ACC112 (cell line): ENCODE measurements around the gene CCDC6.
"Not testable (repeated sequence)": the region's sequence is repeated elsewhere in the genome, so short reads cannot be mapped to it uniquely, and the experiment has no call there.

Experiments
- H2AFZ ChIP-seq: fragments of 200-600 bp; sonication (generic); one replicate; pipeline ENCODE4 v1.6.0; 2017; ENCODE audit warnings: antibody characterized with exemption, low read length; ENCODE audit not compliant: unreplicated experiment
- H3K27ac ChIP-seq: fragments of 200-600 bp; sonication (generic); 2 replicates; pipeline ENCODE4 v1.5.1; 2014; ENCODE audit warnings: low read depth, mild to moderate bottlenecking, antibody characterized with exemption, low read length, moderate library complexity
- H3K27me3 ChIP-seq: fragments of 200-600 bp; sonication (generic); 2 replicates; pipeline ENCODE4 v1.6.1; 2014; ENCODE audit warnings: mild to moderate bottlenecking, antibody characterized with exemption, low read length, moderate library complexity, mixed read lengths; ENCODE audit not compliant: insufficient read depth
- H3K36me3 ChIP-seq: fragments of 200-600 bp; sonication (generic); 2 replicates; pipeline ENCODE4 v1.6.1; 2016; ENCODE audit warnings: mild to moderate bottlenecking, antibody characterized with exemption, low read length, moderate library complexity, mixed read lengths; ENCODE audit not compliant: insufficient read depth
- H3K4me1 ChIP-seq: fragments of 200-600 bp; sonication (generic); one replicate; pipeline ENCODE4 v1.6.1; 2016; ENCODE audit warnings: low read length, mixed read lengths; ENCODE audit not compliant: insufficient read depth, unreplicated experiment, control insufficient read depth
- H3K4me3 ChIP-seq: fragments of 200-600 bp; sonication (generic); 2 replicates; pipeline ENCODE4 v1.5.1; 2014; ENCODE audit warnings: mild to moderate bottlenecking, low read depth, low read length
- H3K79me2 ChIP-seq: fragments of 200-600 bp; sonication (generic); one replicate; pipeline ENCODE4 v1.6.0; 2016; ENCODE audit warnings: low read length; ENCODE audit not compliant: control insufficient read depth, unreplicated experiment, insufficient read depth

The CCDC6 gene

GRCh38 chr10:59801171-59801570, 105.2 kb downstream of the CCDC6 start:
- Histone ChIP-seq H3K4me1 (no peaks in the 10 kb centered on the region), H3K27ac (no peak overlapping the region), H3K27me3 (no peaks in the 10 kb centered on the region), H2AFZ (no peak overlapping the region), H3K4me3 (no peak overlapping the region), H3K79me2 (no peaks in the 10 kb centered on the region), H3K36me3 (peaks cover 27% of the 10 kb centered on the region)

GRCh38 chr10:59799421-59799820, 106.9 kb downstream of the CCDC6 start:
- H3K4me1 ChIP-seq = no peaks in the 10 kb centered on the region
- H2AFZ ChIP-seq = no peak overlapping the region
- H3K27ac ChIP-seq = no peak overlapping the region
- H3K36me3 ChIP-seq = peaks cover 25% of the 10 kb centered on the region
- H3K79me2 ChIP-seq = no peaks in the 10 kb centered on the region
- H3K4me3 ChIP-seq = no peak overlapping the region
- H3K27me3 ChIP-seq = no peaks in the 10 kb centered on the region

DNA sequence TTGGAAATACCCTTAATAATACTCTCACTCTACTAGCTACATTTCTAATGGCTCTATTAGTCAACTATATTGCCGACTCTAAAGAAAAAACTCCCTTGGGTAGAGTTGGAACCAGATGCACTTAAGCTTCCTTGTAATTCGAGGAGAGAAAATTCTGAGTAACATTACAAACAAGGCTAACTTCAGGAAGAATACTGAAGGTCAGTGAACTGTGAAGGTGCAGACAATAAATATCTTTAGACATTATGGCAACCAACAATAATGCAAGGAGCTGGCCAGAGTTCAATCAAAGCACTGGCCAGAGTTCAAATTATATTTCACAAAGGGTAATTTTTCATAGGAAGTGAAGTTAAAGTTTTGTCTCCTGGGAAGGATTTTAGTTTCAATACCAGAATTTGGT, 112.4 kb downstream of the CCDC6 start:
- Histone ChIP-seq H3K27me3 (no peaks in the 10 kb centered on the region), H3K79me2 (no peaks in the 10 kb centered on the region), H2AFZ (no peak overlapping the region), H3K4me1 (no peaks in the 10 kb centered on the region), H3K4me3 (no peak overlapping the region), H3K27ac (no peak overlapping the region), H3K36me3 (peaks cover 18% of the 10 kb centered on the region; the same call in 1 of the 2 replicates)

GRCh38 chr10:59792812-59793211, 113.5 kb downstream of the CCDC6 start:
- Histone ChIP-seq H3K27me3 (no peaks in the 10 kb centered on the region), H3K36me3 (peaks cover 15% of the 10 kb centered on the region; the same call in 1 of the 2 replicates), H3K27ac (no peak overlapping the region), H3K4me1 (no peaks in the 10 kb centered on the region), H3K79me2 (no peaks in the 10 kb centered on the region), H3K4me3 (no peak overlapping the region), H2AFZ (no peak overlapping the region)

GRCh38 chr10:59791601-59792000, 114.8 kb downstream of the CCDC6 start:
- H3K4me3 ChIP-seq = no peak overlapping the region
- no peaks in the 10 kb centered on the region for H3K79me2 ChIP-seq
- no peaks in the 10 kb centered on the region for H3K4me1 ChIP-seq
- no peak overlapping the region for H3K27ac ChIP-seq
- H2AFZ ChIP-seq = no peak overlapping the region
- no peaks in the 10 kb centered on the region for H3K27me3 ChIP-seq
- H3K36me3 ChIP-seq = peaks cover 7% of the 10 kb centered on the region; the same call in 1 of the 2 replicates

GRCh38 chr10:59790080-59790479, 116.3 kb downstream of the CCDC6 start:
- H3K4me1 ChIP-seq, H3K27ac ChIP-seq, H3K79me2 ChIP-seq, H3K27me3 ChIP-seq, H3K36me3 ChIP-seq, H2AFZ ChIP-seq, H3K4me3 ChIP-seq: not testable (repeated sequence)

DNA sequence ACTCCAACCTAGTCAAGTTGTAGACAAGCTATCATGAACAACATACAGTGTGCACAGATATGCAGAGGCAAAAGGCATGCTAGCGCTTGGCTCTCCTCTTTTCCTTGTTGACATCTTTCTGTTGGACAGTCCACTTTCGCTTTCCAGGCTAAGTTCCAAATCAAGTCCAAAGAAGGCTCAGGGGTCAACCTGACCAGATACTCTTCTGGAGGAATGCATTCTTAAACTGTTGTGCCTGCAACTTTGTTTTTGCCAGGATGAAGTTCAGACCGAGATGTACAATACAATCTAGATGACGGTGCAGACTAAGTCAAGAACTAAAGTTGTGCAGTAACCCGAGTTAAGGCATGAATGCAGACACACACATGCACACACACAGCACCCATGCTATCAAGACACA, 117.4 kb downstream of the CCDC6 start:
- not testable (repeated sequence) for H3K79me2 ChIP-seq, H3K36me3 ChIP-seq

DNA sequence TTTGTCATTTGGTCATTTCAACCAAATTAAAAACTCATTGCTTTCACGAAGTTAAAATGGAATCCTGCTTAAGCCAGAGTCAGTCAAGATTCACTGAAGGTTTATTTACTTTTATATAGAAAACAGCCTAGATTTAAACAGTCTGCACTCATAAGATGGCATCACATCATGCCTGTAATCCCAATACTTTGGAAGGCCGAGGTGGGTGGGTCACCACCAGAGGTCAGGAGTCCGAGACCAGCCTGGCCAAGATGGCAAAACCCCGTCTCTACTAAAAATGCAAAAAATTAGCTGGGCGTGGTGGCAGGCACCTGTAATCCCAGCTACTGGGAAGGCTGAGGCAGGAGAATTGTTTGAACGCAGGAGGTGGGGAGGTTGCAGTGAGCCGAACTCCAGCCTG, 119.3 kb downstream of the CCDC6 start:
- not testable (repeated sequence) for H3K27me3 ChIP-seq, H2AFZ ChIP-seq, H3K4me3 ChIP-seq, H3K27ac ChIP-seq, H3K36me3 ChIP-seq, H3K4me1 ChIP-seq, H3K79me2 ChIP-seq

More for the DNA sequence above, 117.4 kb downstream of the CCDC6 start:
- not testable (repeated sequence) for H2AFZ ChIP-seq, H3K4me3 ChIP-seq, H3K27me3 ChIP-seq, H3K27ac ChIP-seq, H3K4me1 ChIP-seq

DNA sequence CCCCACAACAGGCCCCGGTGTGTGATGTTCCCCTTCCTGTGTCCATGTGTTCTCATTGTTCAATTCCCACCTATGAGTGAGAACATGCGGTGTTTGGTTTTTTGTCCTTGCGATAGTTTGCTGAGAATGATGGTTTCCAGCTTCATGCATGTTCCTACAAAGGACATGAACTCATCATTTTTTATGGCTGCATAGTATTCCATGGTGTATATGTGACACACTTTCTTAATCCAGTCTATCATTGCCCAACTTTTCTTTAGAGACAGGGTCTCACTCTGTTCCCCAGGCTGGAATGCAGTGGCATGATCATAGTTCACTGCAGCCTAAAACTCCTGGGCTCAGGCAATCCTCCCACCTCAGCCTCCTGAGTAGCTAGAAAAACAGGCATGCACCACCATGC, 120.9 kb downstream of the CCDC6 start:
- H3K27me3 ChIP-seq, H3K36me3 ChIP-seq, H3K4me1 ChIP-seq, H3K79me2 ChIP-seq, H3K27ac ChIP-seq, H3K4me3 ChIP-seq, H2AFZ ChIP-seq: not testable (repeated sequence)

DNA sequence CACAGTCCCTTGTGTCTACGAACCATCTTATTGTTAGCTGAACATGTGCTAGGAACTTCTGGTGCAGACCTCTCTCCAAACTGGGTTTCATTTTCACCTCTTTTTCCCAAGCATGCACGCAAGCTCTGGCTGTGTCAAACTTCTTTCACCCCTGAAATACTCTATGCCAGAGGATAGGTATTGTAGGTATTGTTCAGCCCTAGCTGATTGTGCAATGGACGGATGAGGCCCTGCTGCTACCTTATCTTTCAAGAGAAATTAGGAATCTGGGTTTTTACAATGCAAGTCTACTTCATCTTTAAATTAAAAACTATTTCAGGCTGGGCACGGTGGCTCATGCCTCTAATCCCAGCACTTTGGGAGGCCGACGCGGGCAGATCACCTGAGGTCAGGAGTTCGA, 124.8 kb downstream of the CCDC6 start:
- no peaks in the 10 kb centered on the region for H3K4me1 ChIP-seq
- 0 out of 2 replicates have a peak, but pooled peaks cover 7% of the 10 kb centered on the region for H3K27me3 ChIP-seq
- no peak overlapping the region for H2AFZ ChIP-seq
- H3K27ac ChIP-seq = no peak overlapping the region
- H3K79me2 ChIP-seq = no peaks in the 10 kb centered on the region
- H3K36me3 ChIP-seq = no peaks in the 10 kb centered on the region
- H3K4me3 ChIP-seq = no peak overlapping the region

DNA sequence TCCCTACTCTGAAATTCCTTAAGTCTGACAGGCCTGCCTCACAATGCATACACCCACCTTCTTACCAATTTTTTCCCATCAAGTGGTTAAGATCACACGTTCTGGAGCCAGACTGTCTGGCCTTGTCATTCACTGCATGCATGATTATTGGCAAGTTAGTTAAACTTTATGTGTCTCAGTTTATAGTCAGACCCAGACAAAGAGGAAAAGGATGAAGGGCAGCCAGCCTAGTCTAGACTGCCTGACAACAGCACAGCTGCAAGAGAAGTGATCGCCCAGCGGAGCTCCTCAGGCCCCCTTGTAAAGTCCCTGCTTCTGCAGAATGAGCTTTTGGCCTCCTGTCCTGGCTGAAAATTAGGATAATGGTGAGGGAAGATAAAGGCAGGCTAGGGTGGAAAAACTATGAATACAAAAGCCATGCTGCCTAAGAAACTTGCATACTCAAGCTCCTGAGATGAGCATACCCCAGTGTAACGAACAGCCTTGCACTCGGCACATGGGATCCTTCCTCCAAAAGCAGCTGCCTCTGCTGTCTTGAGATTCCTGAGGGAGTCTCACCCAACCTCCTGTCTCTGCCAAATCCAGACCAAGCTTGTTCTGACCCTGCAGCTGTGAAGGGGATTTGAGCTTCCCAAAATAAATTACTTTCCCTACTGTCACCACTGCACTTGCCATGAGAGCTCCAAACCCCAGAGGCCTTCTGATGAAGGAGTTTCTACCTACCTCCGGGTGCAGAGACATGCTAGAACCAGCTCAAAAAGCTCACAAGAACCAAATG, 126.4 kb downstream of the CCDC6 start:
- Histone ChIP-seq H3K36me3 (no peaks in the 10 kb centered on the region), H3K27me3 (peaks cover 12% of the 10 kb centered on the region; the same call in 1 of the 2 replicates), H3K27ac (no peak overlapping the region), H3K79me2 (no peaks in the 10 kb centered on the region), H3K4me1 (no peaks in the 10 kb centered on the region), H2AFZ (no peak overlapping the region), H3K4me3 (no peak overlapping the region)
